GM19099 (cell line): ENCODE data around the gene ZNF865.

Source experiments
- POLR2A ChIP-seq: IDR thresholded peaks from 3 replicates; pipeline ENCODE4 v1.6.1; 2011; ENCODE audit warnings: low read depth; ENCODE audit not compliant: insufficient read length; ENCODE audit errors: extremely low read depth

The ZNF865 gene

GRCh38 chr19:55586976-55587668 lies 18.3 kb upstream of the ZNF865 start:
- TF ChIP-seq POLR2A = no peak

DNA sequence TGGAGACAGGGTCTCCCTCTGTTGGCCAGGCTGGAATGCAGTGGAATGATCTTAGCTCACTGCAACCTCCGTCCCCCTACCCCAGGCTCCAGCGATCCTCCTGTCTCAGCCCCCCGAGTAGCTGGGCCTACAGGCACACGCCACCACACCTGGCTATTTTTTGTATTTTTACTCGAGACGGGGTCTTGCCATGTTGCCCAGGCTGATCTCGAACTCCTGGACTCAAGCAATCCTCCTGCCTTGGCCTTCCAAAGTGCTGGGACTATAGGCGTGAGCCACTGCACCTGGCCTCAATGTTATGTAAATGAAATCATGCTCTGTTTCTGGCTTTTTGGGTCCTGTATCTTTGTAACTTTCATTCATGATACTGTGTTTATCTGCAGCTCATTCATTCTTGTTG lies 16.7 kb upstream of the ZNF865 start:
- TF ChIP-seq POLR2A = no peak

GRCh38 chr19:55590109-55590508 lies 15.3 kb upstream of the ZNF865 start:
- no peak for TF ChIP-seq POLR2A

DNA sequence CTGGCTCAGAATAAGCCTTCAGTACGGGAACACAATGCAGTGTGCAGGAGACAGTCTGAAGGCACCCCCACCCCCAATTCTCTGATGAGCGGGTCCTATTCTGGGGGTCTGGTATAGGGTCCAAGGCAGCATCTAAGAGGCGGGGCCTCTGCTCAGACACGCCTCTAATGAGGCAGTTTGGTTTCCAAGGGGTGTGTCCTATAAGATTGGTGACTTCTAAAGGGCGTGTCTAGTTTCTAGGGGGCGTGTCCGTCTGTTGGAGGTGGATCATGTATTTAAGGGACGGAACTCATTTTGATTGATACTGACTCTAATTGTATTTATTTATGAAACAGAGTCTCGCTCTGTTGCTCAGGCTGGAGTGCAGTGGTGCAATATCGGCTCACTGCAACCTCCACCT lies 14.8 kb upstream of the ZNF865 start:
- no peak for TF ChIP-seq POLR2A

- no peak for TF ChIP-seq POLR2A
Observed at GRCh38 chr19:55591555-55591954, 13.9 kb upstream of the ZNF865 start.

DNA sequence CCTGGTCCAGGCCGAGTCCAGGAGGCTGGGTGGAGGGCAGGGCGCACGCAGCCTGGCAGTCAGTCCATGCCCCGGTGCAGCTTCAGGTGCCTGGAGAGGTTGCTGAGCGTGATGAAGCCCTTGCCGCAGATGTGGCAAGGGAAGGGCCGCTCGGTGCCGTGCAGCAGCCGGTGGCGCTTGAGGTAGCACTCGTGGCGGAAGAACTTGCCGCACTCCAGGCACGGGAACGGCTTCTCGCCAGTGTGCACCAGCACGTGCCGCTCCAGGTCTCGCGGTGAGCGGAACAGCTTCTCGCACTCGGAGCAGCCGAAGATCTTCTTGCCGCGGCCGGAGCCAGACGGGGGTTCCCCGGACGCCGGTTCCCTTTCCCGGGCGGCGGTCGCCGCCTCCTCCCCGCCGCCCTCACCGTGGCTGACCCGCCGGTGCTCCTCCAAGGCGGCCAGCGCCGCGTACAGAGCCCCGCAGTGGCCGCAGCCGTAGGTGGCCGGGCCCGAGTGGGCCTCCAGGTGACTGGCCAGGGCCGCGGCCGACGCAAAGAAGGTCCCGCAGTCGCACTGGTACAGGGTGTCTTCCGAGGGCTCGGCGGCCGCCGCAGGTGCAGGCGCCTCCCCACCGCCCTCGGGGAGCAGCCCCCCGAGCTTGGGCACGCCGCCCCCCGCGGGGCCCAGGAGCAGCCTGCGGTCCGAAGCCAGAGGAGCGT lies 12.9 kb upstream of the ZNF865 start:
- TF ChIP-seq POLR2A = no peak

GRCh38 chr19:55593096-55593772 lies 12.2 kb upstream of the ZNF865 start:
- TF ChIP-seq POLR2A = no peak

- TF ChIP-seq POLR2A = no peak
Observed at GRCh38 chr19:55594996-55595545, 10.4 kb upstream of the ZNF865 start.

GRCh38 chr19:55596304-55596703 lies 9.1 kb upstream of the ZNF865 start:
- no peak for TF ChIP-seq POLR2A

DNA sequence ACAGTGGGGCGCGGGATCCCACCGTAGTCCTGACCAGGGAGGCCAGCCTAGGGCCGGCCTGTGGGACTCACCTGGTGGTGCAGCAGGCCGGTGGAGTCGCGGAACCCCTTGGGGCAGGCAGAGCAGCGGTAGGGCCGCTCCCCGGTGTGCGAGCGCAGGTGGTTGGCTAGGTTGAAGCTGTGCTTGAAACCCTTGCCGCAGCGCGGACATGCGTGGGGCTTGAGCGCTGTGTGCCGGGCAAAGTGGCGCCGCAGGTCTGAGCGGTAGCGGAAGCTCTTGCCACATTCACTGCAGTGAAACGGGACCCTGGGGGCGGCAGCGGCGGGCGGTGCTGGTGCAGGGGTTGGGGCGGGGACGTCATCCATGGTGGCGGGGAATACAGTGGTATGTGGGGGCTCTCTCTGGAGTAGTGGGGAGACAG lies 7.9 kb upstream of the ZNF865 start:
- no peak for TF ChIP-seq POLR2A

DNA sequence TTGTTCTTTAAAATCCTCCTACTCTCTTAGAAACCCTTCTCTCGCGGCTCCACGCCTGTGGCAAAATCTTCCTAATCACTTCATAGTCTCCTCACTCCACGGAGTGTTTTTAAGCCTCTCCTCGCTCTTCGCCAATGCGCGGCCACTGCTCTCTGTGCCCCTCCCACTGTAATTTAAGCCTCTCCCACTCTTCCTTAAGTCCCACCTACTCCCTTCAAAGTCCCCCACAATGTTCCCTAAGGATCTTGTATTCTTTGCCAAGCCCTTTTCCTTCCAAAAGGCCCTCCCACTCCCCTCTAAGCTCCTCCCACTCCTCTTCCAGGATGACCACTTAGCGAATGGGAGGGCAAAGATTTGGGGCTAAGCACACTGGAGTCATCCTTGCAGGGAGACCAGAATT lies 7.4 kb upstream of the ZNF865 start:
- TF ChIP-seq POLR2A = no peak

- TF ChIP-seq POLR2A = peak; percentile 65
Observed at GRCh38 chr19:55598719-55599467, 6.6 kb upstream of the ZNF865 start.

- TF ChIP-seq POLR2A = peak; percentile 43
Observed at GRCh38 chr19:55599468-55599841, 6.0 kb upstream of the ZNF865 start, which contains the start of gene FIZ1. Gene FIZ1, minus strand, starts transcription at chr19:55599517. Its CDS starts 1,652 bp downstream, at chr19:55597865.

DNA sequence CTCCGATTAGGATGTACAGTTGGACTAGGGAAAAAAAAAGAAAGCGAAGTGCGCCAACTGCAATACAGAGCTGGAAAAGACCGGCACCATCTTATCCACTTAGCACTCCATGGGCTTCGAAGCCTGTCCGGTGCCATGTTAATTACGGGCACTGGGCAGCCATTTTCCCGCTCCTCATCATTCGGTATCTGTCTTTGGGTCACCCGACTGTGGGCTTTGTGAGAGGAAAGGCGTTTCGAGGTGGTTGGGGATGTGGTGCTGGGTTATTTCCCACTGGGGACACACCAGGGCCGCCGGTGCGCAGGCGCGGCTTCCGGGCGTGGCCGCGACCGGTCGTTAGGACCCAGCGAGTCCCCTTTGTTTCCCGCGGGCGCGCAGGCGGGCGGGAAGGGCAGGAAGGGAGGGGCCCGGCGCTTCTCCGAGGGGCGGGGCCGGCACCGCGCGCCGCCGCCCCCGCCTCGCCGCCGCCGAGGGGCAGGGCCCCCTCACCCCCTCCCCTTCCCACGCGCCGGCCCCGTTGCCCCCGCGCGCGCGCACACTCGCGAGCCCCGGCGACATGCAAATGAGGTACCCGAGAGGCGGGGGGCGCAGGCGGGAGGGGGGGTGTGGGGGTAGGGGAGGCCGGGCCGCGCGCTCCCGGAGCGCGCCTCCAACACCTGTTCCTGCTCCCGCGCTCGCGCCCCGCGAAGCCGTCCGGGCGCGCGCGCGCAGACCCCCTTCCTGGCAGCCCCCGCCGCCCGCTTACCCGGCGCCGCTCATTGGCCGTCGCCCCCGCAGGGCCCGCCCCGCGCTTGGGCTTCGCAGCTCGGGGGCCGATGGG lies 5.4 kb upstream of the ZNF865 start, which contains the start of gene ZNF524:
Gene ZNF524, plus strand, starts transcription at position 447 of the 820 bp plus-strand sequence. CDS start 1,825 bp downstream, outside the sequence.
- peak; percentile 24 for TF ChIP-seq POLR2A
